IPS DF 19.7 (cell line): ENCODE measurements around the gene IL1R2.
"Not testable (repeated sequence)": the region's sequence is repeated elsewhere in the genome, so short reads cannot be mapped to it uniquely, and the experiment has no call there.

ENCODE experiments used
- DNase-seq: peaks from one replicate; pipeline ENCODE4 v3.0.0-alpha.2; 2013; ENCODE audit warnings: low read depth, low spot score

Gene IL1R2

DNA sequence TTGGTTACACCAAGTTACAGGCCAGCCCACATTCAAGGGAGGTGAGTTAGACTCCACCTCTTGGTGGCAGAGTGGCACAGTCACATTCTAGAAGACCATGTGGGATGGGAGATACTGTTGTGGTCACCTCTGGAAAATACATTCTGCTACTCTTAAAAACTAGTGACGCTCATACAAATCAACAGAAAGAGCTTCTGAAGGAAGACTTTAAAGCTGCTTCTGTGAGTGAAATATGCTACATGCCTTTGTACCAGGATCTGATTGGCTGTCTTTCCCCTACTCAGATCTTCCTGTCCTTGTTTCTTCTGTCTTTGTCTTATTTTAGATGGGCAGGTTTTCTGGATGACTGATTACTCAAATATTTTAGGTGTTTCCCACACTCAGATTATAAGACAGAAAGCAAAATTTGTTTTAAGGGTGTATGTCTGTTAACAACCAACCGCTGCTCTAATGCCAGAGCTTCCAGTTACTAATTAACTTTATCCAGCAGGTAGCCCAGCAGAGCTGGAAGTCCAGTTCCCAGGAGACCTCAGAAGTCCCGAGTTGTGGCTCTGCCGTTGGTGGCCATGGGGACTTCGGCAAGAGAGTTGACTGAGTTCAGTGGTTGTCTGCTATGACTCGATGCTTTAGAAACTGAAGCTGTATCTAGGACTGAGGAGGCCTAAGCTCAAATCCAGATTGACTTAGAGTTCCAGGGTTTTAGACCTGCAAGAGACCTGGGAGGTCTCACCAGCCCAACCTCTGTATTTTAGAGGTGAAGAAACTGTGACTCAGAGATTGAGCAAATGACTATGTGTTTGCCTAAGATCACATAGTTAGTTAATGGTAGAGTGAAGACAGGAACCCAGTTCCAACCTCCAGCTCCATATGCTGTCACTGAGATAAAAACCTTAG lies 7.4 kb downstream of the IL1R2 start:
- no peak for DNase-seq

DNA sequence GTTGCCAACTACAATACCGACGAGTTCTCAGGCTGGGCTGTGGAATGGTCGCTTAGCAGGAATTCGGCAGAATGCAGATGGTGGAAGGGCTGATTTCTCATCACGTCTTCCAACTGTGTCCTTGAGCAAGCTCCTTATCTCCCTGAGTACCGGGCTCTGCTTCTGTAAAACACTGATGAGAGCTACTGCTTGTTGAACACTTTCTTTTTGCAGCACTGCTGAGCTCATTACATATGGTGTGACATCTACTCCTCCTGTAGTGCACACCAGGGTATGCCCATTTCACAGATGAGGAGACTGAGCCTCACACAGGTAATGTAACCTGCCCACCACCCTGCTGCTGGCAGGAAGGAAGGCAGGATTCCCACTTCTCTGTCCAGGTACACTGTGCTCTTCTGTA lies 8.3 kb downstream of the IL1R2 start:
- DNase-seq: no peak

DNA sequence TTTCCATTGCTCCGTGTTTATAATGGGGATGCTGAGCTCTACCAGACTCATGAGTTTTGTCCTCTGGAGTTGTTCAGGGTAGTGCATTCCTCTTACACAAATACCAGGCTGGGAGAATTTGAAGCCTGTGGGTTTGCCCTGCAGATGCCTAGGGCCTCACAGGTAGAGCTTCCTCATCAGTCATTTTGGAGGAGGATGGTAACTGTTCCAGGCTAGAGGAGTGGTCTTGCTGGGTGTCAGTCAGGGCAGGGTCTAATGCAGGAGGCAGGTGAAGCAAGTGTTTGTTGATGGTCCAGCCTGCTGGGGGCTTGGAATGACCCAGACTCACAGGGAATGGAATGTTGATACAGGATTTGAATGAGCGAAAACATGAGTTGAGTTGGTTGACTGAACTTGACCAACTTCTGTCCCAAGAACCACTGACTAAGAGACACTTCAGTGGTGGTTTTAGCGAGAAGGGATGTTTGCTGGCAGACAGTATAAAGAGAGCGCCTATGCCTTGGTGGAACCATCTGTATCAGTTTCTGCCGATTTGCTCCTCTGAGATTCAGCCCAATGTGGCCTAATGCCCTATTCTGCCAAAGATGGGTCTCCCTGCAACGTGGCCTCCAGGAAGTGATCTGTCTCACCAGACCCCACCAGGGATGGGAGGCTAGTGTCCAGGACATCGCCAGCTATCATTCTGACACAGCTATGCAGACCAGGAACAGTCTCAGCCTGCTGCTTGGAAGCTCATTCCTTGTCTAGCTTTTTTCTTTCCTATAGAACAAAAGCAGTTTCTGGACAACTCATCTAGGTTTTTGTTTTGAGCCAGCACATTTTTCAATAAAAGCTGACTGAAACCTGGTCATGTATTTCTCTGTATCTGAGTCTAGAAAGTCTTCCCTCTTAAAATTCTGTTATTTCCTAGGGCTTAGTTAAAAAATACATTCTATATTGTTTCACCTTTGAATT lies 9.3 kb downstream of the IL1R2 start:
- DNase-seq: no peak

DNA sequence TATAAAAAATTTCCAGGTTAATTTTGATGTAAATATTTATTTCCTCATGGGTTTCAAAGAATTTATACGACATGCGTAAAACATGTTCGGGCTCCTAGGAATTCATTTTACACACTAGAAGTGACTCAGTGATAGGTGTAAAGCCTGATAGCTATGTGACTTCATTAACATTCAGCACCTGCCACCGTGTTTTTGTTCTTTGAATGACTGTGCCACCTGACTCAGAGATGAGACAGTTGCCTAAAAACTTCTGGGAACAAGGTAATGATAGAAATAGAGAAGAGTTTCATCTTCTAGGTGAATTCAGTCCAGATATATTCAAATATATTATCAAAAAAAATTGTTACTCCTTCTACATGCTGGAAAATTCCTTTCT lies 10.0 kb downstream of the IL1R2 start:
- DNase-seq: no peak

DNA sequence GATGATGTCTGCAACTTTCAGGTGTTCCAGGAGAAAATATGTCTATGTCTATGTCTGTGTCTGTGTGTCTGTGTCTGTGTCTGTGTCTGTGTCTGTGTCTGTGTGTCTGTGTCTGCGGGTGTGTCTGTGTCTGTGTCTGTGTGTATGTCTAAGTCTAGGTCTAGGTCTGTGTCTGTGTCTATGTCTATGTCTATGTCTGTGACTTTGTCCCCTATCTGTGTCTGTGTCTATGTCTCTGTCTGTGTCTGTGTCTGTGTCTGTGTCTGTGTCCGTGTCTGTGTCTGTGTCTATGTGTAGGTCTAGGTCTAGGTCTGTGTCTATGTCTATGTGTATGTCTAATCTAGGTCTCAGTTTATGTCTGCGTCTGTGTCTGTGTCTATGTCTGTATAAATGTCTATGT lies 10.5 kb downstream of the IL1R2 start:
- DNase-seq: no peak

DNA sequence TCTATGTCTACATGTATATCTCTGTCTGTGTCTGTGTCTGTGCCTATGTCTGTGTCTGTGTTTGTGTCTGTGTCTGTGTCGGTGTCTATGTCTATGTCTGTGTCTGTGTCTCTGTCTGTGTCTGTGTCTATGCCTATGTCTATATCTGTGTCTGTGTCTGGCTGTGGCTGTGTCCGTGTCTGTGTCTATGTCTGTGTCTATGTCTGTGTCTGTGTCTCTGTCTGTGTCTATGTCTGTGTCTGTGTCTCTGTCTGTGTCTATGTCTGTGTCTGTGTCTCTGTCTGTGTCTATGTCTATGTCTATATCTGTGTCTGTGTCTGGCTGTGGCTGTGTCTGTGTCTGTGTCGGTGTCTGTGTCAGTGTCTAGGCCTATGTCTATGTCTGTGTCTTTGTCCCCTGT lies 11.1 kb downstream of the IL1R2 start:
- DNase-seq: not testable (repeated sequence)

DNA sequence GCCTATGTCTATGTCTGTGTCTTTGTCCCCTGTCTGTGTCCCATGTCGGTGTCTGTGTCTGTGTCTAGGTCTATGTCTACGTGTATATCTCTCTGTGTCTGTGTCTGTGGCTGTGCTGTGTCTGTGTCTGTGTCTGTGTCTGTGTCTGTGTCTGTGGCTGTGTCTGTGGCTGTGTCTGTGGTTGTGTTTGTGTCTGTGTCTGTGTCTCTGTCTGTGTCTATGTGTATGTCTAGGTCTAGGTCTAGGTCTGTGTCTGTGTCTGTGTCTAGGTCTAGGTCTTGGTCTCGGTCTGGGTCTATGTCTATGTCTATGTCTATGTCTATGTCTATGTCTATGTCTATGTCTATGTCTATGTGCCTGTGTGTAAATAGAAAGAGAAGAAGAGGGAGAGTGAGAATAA lies 11.9 kb downstream of the IL1R2 start:
- DNase-seq: no peak

DNA sequence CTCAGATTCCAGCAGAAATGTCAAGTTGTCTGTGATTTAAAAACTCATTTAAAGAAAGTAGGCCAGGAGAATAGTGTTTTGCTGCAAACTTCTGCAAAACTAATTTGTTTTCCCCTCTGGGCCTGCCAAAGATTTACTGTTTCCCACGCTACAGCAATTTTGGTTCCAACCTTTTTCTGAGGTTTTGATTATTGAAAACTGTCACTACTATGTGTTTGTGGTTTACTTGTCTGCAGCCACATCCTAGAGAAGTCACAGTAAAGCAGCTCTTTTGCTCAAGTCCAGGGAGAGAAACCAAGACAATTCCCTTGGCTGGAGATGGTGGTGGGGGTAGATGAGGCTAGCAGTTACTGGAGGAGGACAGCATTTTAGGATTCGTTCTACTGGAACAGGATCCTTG lies 12.8 kb downstream of the IL1R2 start:
- no peak for DNase-seq

DNA sequence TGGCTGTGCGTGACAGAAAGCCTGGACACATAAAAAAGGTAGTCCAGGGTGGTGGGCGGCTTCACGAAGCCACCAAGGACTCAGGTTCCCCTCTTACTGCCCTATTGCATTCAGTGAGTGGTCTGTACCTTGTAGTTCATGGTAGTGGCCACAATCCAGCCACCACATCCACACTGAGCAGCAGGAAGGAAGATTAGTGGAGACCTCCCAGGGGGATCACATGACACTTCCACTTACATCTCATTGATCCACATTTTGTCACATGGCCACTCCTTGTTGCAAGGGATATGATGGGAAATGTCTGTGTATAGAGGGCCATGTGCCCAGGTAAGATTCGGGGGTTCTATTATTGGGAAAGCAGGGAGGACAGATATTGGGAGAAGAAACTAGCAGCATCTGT lies 13.7 kb downstream of the IL1R2 start:
- DNase-seq: no peak

DNA sequence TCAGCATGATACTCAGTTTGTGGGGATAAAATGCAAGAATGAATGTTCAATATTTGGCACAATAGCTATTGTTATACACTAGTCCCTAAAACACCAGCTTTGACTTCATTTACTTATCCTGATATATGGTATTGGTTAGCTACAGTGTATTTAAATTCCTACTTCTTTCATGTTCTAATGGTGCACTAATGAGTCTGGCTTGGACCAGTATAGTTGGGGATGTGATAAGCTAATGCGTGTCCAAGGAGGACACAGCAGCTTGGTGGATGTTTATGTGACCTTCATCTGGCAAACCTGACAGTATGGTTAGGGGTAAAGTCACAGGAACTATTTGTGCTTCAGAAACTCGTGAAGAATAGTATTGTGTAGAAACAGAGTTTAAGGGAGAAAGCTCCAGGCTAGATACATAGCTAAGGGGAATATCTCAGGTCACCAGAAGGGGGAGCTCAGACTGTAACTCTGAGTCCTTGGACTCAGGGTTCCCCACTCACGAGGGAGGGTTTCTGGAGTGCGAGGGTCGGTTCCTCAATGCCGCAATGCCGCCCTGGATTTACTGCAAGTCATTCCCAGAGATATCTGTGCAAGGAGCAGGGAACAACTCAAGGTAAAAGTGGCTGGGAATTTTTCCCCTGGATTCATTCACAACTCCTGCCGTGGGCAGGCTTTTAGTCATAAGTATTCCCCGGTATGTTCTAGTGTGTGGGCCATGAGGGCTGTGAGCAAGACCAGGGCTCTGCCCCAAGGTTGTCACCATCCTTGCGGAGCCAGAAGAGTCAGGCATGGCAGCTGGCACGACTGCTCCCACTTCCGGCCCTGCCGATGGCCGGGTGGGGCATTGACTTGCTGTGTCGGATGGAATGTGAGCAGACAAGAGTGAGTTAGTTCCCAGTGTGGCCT lies 14.5 kb downstream of the IL1R2 start:
- DNase-seq: peak; percentile 50

DNA sequence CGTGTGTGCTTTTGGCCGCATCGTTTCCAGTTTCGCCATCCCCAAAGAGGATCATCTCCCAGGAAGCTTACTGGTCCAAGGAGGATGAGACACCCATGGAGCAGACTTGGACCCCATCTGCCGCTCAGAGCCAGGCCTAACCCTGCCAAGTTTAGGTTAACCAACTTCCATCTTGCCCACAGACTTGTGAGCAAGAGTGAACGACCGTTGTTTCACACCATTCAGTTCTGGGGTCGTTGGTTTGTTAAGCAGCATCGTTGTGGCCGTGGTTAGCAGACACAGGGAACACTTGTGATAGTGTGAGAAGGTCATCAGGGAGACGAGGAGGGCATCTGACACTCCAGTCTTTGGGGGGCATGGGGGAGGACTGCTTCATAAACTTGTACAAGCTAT lies 15.1 kb downstream of the IL1R2 start:
- DNase-seq: no peak

DNA sequence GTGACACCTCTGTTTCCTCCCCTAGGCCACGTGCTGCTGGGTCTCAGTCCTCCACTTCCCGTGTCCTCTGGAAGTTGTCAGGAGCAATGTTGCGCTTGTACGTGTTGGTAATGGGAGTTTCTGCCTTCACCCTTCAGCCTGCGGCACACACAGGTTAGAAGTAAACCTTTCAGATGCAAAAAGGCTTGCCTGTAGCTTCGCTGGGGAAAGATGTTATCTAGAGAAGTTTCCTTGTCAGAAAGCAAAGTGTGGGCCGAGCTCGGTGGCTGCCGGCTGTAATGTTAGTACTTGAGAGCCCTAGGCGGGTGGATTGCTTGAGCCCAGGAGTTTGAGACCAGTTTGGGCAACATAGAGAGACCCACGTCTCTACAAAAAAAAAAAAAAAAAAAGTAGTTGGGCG lies 16.7 kb downstream of the IL1R2 start:
- DNase-seq: no peak

DNA sequence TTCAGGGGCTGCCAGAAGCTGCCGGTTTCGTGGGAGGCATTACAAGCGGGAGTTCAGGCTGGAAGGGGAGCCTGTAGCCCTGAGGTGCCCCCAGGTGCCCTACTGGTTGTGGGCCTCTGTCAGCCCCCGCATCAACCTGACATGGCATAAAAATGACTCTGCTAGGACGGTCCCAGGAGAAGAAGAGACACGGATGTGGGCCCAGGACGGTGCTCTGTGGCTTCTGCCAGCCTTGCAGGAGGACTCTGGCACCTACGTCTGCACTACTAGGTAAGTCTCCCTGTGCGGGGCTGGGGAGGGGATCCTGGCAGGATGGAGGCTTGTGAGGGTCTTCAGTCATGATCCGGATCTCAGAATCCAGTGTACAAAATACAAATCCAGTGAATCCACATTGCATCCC lies 17.8 kb downstream of the IL1R2 start:
- DNase-seq: no peak

DNA sequence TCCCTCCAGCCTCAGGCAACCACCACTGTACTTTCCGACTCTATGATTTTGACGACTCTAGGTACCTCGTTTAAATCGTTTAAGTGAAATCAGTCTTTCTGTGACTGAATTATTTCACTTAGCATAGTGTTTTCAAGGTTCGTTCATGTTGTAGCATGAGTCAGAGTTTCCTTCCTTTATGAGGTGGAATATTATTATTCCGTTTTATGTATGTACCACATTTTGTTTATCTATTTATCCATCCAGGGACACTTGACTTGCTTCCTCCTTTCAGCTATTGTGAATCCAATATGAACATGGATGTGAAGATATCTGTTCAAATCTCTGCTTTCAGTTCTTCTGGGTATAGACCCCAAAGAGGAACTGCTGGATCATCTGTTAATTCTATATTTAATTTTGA lies 19.1 kb downstream of the IL1R2 start:
- no peak for DNase-seq

DNA sequence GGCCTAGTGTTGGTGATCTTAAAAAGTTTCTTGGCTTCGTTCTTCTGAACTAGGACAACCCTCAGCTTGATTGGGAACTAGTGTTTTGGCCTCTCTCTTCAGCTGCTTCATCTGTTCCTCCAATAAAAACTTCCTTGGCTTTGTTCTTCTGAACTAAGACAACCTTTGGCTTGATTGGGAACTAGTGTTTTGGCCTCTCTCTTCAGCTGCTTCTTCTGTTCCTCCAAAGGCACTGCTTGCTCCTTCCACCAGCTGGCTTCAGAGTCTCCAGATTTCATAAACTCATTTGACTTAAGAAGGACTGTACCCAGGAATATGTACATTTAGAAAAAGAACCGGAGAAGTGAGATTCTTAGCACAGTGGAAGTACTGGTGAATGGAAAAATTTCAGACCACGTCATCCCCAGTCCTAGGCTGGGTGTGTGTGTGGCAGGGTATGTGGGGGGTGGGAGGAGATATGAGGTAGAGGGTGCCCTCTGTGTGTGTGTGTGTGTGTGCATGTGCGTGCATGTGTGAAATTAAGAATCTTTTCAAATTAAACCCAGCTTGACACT lies 20.4 kb downstream of the IL1R2 start:
- no peak for DNase-seq

DNA sequence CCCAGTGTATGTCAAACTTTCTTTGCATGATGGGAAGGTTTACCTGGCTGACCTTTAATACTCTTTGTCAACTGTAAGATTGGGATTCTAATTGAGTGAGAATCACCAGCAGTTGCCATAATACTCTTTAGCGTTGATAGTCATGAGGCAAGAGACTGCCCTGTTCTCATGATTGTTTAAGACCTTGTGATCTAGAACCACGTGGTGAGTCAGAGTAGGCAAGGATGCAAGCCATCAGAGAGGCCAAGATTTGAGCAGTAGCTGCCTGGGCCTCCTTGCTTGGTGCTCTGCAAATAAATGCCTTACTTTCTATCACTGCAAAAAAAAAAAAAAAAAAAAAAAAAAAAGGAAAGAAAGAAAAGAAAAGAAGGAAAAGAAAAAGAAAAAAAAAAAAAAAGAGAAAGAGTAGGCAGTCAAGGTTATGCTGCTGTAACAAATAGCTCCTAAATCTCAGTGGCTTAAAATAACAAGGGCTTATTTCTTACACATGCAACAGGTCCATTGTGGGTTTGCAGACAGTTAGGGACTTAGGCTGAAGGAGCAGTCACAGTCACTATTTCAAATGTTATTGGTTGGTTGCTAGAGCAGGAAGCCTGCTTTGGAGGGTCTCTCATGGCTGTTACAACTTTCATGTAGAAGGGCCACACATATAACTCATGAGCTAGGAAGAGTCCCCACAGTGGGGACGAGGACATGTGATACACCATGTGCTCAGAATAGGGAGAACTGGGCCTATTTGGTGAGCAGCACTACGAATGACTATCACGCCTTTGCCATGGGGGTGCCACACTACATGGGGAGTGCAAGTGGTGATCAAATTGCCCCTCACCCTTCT lies 21.7 kb downstream of the IL1R2 start:
- no peak for DNase-seq

DNA sequence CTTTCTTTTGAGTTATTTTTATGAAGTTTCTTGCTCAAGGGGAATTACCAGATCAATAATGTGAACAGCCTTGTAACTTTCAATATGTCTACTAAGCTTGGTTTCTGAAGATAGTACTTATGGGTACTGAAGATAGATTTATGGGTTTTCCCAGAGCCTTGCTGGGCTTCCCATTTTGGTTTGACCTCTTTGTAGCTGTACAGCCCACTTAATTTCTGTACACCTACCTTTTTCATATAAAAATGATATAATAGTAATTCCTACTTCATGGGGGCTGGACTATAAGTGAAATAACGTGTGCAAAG lies 22.2 kb downstream of the IL1R2 start:
- no peak for DNase-seq

DNA sequence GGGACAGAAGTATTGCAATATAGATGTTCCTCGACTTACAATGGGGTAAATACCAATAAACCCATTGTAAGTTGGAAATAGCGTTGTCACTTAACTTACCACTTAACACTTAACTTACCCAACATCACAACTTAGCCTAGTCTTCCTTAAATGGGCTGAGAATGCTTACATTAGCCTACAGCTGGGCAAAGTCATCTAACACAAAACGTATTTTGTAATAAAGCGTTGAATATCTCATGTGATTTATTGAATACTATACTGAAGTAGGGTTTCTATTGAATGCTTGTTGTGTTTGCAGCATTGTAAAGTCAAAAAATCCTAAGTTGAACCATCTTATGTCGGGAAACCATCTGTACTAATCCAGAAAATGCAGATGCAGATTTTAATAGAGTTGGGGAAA lies 23.6 kb downstream of the IL1R2 start:
- DNase-seq: no peak

DNA sequence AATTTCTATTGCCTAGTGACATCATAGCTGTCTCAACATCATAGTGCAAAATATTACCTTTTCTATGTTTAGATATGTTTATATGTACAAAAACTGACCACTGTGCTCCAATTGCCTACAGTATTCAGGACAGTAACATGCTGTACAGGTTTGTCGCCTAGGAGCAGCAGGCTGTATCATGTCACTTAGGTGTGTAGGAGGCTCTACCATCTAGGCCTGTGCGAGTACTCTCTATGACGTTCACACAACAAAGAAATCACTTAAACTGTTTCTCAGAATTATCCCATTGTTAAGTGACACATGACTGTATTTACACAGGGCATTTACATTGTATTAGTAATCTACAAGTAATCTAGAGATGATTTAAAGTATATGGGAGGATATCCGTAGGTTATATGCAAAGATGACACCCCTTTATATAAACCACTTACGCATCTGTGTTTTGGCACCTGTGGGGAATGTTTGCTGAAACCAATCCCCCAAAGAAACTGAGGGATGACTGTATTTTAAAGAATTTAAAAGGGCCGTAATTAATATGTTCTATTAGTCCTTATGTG lies 24.7 kb downstream of the IL1R2 start:
- DNase-seq: no peak

DNA sequence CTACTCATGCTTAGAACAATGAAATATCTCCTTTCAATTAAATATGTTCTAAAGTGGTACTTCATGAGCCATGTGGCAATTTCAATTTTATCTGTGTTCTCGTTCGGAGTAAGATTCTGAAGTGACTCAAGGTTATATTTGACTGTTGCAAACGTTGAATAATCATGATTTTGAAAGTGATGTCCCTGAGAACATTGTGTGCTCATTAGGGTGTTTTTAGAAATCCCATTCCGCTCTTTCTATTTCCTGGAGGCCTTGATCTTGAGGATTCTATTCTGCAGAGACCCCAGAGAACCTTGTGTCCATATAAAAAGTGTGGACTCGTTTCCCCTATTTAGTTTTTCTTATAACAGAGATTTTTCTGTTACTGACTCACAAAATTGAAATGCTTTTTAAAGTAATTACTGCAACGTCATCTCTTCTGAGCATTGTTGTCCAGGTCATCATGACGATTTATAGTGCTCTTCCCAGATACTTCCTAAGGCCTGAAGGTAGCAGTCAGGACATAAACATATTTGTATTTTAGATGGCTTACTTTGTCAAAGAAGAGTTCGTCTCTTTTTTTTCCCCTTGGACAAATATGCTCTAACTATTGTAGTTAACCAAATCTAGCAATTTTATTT lies 27.2 kb downstream of the IL1R2 start:
- DNase-seq: no peak
